Measurements from ENCODE around the gene TBC1D8. TPM values are rescaled to one million over a fixed set of nuclear protein-coding genes. Genes with fewer than 3 reads are reported as not detected.

The TBC1D8 gene
- total RNA-seq, 1 donor from 2014 or later: 21.3 TPM

- no peak for DNase-seq (ENCODE audit: low spot score)
These were observed 11.7 kb downstream of the TBC1D8 start for GRCh38 chr2:101139495-101139894.

GRCh38 chr2:101135412-101136296, 15.5 kb downstream of the TBC1D8 start:
- no peak for DNase-seq (ENCODE audit: low spot score)

GRCh38 chr2:101133492-101134100, 17.6 kb downstream of the TBC1D8 start:
- no peak for DNase-seq (ENCODE audit: low spot score)

GRCh38 chr2:101132202-101132601, 19.0 kb downstream of the TBC1D8 start:
- no peak for DNase-seq (ENCODE audit: low spot score)

GRCh38 chr2:101130081-101130480, 21.1 kb downstream of the TBC1D8 start:
- DNase-seq (ENCODE audit: low spot score): no peak

GRCh38 chr2:101127319-101128056, 23.7 kb downstream of the TBC1D8 start:
- DNase-seq (ENCODE audit: low spot score): no peak

- no peak for DNase-seq (ENCODE audit: low spot score)
These were observed 25.4 kb downstream of the TBC1D8 start for GRCh38 chr2:101125808-101126207.

GRCh38 chr2:101125374-101125773, 25.8 kb downstream of the TBC1D8 start:
- DNase-seq (ENCODE audit: low spot score): no peak

- DNase-seq (ENCODE audit: low spot score): no peak
These were observed 26.4 kb downstream of the TBC1D8 start for GRCh38 chr2:101124643-101125366.

GRCh38 chr2:101123795-101124471, 27.2 kb downstream of the TBC1D8 start:
- no peak for DNase-seq (ENCODE audit: low spot score)

- no peak for DNase-seq (ENCODE audit: low spot score)
These were observed 30.0 kb downstream of the TBC1D8 start for GRCh38 chr2:101121174-101121573.

- no peak for DNase-seq (ENCODE audit: low spot score)
These were observed 30.8 kb downstream of the TBC1D8 start for GRCh38 chr2:101120124-101120996.

- no peak for DNase-seq (ENCODE audit: low spot score)
These were observed 31.8 kb downstream of the TBC1D8 start for GRCh38 chr2:101119431-101119830.

- no peak for DNase-seq (ENCODE audit: low spot score)
These were observed 34.2 kb downstream of the TBC1D8 start for GRCh38 chr2:101116841-101117552.

- no peak for DNase-seq (ENCODE audit: low spot score)
These were observed 34.8 kb downstream of the TBC1D8 start for GRCh38 chr2:101116348-101116747.

GRCh38 chr2:101115664-101116063, 35.5 kb downstream of the TBC1D8 start:
- DNase-seq (ENCODE audit: low spot score): no peak

- no peak for DNase-seq (ENCODE audit: low spot score)
These were observed 36.4 kb downstream of the TBC1D8 start for GRCh38 chr2:101114815-101115214.

GRCh38 chr2:101114268-101114783, 36.9 kb downstream of the TBC1D8 start:
- DNase-seq (ENCODE audit: low spot score): no peak
